H4 (cell line): ENCODE measurements around the gene PIAS3. TPM values are rescaled to one million over a fixed set of nuclear protein-coding genes. Genes with fewer than 3 reads are reported as not detected.
A peak's percentile ranks its signal among the peaks of the same experiment; 100 is the strongest.
"Not testable (repeated sequence)": the region's sequence is repeated elsewhere in the genome, so short reads cannot be mapped to it uniquely, and the experiment has no call there.

Experiments
- DNase-seq: peaks from one replicate; pipeline ENCODE4 v3.0.0-alpha.2; 2015; ENCODE audit warnings: low spot score
- total RNA-seq: library from RNA; depleted of rRNA; stranded (reverse); fragments of >200 nt; shearing (Covaris generic); gene quantifications from 2 replicates; pipeline ENCODE4 v1.2.3, GENCODE V29; 2014; rRNA removed

PIAS3 gene
- total RNA-seq, 1 experiment from 2014 or later = 10.2 TPM

DNA sequence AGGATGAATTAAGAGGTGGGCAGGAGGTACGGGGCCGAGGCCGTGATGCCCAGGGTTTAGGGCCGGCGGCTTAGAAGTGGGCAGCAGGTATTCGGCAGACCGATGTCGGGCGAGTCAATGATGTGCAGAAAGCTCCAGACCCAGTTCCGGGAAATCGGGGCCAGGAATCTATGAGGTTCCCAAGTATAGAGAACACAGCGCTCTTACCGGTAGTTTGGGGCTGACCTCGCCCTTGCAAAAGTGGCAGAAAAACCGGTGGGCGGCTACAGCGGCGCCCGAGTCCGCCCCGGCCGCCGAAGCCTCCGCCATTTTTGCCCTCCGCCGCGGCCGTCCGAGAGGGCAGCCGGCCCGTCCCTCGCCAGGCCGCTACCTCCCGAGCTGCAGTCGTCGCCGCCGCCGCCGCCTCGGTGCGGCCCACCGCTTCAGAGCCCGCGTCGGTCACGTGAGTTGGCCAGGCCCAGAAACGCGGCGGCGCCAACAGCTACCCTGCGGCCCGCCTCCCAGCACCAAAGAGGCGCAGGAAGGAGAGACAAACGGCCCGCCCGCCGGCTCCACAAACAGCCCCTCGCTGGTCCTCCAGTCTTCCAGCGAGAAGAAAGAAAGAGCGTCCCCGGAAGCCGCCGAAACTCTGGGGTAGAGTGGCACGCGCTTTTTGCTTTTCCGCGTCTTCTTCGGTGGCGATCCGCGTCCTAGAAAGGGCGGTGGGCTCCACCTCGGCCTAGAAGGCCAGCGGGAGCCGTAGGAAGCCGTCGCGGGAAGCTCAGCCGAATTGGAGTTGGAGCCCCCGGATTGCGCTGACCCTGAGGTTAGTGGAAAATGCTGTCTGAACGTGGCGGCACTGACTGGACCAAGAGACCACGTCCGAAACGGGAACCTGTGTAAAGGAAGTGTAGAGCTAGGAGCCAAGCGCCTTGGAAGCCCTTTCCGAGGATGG lies 35.0 kb downstream of the PIAS3 start, which contains the start of the genes POLR3C and RNF115:
TSS of gene POLR3C (plus strand) at position 636 of the 934 bp plus-strand sequence. CDS start 1,577 bp downstream, outside the sequence.
TSS of gene RNF115 (minus strand) at position 531 of the 934 bp plus-strand sequence. CDS start at position 309, 222 bp downstream.
- peak; percentile 81 for DNase-seq

DNA sequence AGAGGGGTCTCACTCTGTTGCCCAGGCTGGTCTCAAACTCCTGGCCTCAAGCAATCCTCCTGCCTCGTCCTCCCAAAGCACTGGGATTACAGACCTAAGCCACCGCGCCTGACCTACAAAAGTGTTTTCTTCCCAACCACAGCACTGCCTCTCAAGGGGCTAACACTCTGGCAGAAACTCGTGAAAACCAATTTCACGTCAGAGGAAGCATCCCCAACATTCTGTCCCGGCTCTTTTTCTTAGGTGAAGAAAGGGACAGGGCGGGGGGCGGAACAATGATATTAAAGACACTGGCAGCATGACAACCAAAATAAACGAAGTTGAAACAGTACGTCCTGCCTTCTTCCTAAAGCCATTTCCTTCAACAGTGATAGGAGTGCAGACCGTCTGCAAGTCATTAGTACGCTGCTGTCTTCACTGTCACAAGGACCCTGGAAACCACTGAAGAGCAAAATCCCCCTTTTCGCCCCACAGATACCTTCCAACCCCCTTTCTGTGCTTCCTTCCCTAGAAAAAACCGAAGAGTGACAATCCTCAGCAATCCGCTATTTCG lies 36.0 kb downstream of the PIAS3 start:
- not testable (repeated sequence) for DNase-seq

DNA sequence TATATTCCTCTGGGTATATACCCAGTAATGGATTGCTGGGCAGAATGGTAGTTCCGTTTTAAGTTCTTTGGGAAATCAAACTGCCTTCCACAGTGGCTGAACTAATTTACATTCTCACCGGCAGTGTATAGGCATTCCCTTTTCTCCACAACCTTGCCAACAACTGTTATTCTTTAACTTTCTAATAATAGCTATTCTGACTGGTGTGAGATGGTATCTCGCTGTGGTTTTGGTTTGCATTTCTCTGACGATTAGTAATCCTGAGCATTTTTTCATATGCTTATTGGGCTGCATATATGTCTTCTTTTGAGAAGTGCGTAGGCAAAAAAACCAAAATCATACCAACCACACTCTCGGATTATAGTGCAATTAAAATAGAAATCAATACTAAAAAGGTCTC lies 40.8 kb downstream of the PIAS3 start:
- peak; percentile 38 for DNase-seq

DNA sequence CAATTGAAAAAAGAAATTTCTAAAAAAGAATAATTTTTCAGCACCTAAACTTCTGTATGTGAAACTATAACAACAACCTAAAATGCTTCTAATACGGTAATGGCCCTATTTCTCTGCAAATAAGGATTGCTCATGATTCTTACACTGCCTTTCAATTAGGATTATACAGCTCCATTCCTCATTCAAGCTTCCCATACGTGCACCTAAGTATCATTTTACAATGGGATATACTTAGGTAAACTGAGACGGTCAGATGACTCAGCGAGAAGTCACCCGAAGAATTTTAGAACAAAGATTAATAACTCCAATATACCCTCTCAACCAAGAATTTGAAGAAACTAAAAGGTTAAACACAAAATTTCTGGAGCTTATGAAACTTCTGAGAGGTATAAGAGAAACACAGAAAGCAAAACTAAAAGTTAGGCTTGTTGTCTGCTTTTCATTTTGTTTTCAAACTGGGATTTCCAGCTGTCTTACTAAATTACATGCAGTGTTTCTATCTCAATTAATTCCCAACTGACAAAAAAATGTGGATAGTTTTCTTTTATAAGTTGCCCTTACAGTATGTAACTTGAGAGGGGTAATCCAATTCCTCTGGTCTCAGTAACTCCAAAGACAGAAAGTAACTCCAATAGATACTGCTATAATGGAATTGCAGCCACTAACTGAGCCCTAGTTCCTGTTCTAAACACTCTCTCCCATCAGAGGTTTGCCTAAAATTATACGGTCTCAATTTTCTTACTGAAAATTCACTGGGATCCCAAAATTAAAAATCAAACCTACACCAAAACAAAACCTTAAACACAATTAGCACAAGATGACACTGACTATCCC lies 45.7 kb downstream of the PIAS3 start:
- DNase-seq = not testable (repeated sequence)

DNA sequence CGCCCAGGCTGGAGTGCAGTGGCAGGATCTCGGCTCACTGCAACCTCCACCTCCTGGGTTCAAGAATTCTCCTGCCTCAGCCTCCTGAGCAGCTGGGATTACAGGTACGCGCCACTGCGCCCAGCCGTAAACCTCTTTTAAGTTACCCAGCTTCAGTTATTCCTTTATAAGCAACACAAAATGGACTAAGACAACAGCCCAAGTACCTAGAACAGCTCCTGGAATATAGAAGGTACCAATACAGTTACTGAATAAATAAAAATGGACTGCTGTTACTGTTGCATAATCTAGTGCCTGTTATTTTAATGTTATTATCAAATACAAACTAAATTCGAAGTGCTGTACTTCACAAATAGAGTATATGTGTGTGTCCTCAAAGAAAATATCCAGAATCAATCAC lies 52.0 kb downstream of the PIAS3 start:
- no peak for DNase-seq

DNA sequence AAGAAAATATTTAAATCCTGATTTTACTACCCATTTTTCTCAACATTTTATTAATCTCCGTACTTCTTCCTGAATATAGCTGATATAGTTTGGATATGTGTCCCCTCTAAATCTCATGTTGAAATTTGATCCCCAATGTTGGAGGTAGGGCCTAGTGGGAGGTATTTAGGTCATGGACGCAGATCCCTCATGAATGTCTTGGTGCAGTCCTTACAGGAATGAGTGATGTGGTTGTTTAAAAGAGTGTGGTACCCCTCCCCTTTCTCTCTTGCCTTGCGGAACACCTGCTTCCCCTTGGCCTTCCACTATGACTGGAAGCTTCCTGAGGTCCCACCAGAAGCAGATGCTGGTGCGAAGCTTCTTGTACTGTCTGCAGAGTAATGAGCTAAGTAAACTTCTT lies 52.5 kb downstream of the PIAS3 start:
- DNase-seq = no peak

DNA sequence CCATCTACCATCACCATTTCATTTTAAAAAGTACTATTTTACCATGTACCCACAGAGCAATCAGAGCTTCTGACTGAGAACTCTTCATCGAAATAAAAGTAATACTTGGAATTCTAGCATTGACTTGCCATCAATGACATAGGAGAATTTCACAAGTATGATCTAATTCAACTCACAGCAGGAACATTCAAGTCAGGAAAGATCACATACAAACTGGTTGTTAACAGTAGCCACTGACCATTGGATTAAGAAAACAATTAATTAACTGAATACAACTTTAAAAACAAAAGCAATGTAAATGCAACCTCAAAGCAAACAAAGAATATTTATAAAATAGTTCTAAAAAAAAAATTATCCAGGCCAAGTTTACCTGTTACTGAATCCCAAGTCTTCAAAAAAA lies 53.8 kb downstream of the PIAS3 start:
- no peak for DNase-seq

DNA sequence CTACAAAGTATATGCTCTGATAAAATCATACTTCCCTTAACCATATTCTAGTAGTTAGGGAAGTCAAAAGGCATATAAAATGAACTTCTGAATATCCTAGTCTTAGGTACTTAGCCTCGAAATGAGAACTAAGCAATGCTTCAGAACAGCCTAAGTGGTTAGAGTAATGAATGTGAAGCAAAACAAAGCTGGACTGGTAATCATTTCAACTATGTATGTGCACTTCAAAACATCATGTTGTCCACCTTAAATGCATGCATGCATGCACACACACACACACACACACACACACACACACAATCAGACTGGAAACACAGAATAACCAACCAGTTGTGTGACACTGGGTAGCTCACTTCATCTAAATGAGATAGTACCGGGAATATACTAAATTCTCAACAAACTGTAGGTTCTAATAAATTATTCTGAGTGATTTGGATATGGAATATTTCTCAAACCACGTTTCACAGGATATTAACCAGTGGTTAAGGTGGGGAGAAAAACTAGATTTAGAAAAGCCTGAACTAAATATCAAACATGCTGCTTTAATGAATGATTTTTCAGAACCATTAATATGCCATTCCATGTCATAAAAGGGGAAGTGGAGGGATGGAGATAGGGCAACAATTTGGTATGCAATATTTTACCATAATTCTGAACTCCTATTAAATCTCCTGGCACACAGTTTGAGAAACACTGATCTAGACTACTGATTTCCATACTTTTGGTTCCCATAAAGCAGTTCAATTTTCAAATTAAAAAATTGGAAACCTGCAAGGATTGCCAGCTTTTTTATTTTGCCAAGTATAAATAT lies 54.4 kb downstream of the PIAS3 start:
- no peak for DNase-seq

DNA sequence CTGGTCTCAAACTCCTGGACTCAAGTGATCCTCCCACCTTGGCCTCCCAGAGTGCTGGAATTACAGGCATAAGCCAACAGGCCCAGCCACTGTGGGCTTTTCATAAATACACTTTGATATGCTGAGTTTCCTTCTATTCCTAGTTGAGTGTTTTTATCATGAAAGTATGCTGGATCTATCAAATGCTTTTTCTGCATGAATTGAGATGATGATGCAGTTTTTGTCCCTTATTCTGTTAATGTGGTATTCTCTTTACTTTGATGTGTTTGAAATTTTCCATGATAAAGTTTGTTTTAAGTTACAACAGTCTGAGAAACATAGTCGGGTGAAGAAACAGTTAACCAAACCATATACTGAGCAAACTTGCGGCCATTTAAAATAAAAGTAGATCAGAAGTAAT lies 59.1 kb downstream of the PIAS3 start:
- no peak for DNase-seq

Other genes with a start within 250 kb of the PIAS3 start
- gene PDZK1, start 151.7 kb downstream of the PIAS3 start, total RNA-seq = not detected in 2 replicates
- not detected in 2 replicates for gene CD160, start 139.6 kb downstream of the PIAS3 start, total RNA-seq
- 6.3 and 6.6 TPM in 2 replicates for gene RNF115, start 35.0 kb downstream of the PIAS3 start, total RNA-seq
- gene POLR3C, start 34.9 kb downstream of the PIAS3 start, total RNA-seq = 30.1 and 34.9 TPM in 2 replicates
- gene NUDT17, start 13.5 kb downstream of the PIAS3 start, total RNA-seq = 10.1 and 10.3 TPM in 2 replicates
- gene ANKRD35, start 26.8 kb upstream of the PIAS3 start, total RNA-seq = not detected in 2 replicates
- 0.08 and 0.27 TPM in 2 replicates for gene ITGA10, start 51.0 kb upstream of the PIAS3 start, total RNA-seq
- 24.4 and 37.4 TPM in 2 replicates for gene PEX11B, start 59.6 kb upstream of the PIAS3 start, total RNA-seq
- 335 and 394 TPM in 2 replicates for gene RBM8A, start 68.4 kb upstream of the PIAS3 start, total RNA-seq
- gene LIX1L, start 98.9 kb upstream of the PIAS3 start, total RNA-seq = 15.1 and 18.7 TPM in 2 replicates
- gene ANKRD34A, start 105.5 kb upstream of the PIAS3 start, total RNA-seq = 0.54 and 0.70 TPM in 2 replicates
- gene POLR3GL, start 105.6 kb upstream of the PIAS3 start, total RNA-seq = 16.9 and 21.2 TPM in 2 replicates
- gene TXNIP, start 137.5 kb upstream of the PIAS3 start, total RNA-seq = 101 and 102 TPM in 2 replicates
- not detected in 2 replicates for gene HJV, start 162.7 kb upstream of the PIAS3 start, total RNA-seq